GM10847 (cell line): Measurements from ENCODE around the gene CREB3L2.

Source experiments
- POLR2A ChIP-seq: IDR thresholded peaks from 2 replicates; pipeline ENCODE4 v1.6.1; 2011; ENCODE audit not compliant: insufficient read length; ENCODE audit errors: extremely low read depth

The CREB3L2 gene

GRCh38 chr7:137983323-137984008, 18.4 kb downstream of the CREB3L2 start:
- no peak for TF ChIP-seq POLR2A

DNA sequence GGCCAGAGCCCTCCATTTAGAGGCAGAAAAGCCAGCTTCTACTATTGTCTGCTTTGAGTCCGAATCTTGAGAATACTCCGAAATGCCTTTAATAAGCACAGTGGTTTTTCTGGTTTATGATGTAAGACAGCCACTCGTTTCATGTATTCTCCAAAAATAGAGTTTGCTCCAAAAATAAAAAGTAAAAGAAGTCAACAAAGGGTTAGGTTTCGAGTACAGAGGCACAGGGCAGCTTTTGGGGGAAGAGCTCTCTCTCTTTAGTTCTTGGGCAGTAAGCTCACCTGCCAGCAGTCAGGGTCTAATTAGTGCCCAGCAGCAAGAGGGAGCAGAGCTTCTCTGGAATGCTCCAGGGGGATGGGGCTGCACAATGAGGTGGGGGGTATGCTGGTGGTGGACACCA, 20.2 kb downstream of the CREB3L2 start:
- no peak for TF ChIP-seq POLR2A

- TF ChIP-seq POLR2A = no peak
Observed at GRCh38 chr7:137981175-137981574, 20.7 kb downstream of the CREB3L2 start.

DNA sequence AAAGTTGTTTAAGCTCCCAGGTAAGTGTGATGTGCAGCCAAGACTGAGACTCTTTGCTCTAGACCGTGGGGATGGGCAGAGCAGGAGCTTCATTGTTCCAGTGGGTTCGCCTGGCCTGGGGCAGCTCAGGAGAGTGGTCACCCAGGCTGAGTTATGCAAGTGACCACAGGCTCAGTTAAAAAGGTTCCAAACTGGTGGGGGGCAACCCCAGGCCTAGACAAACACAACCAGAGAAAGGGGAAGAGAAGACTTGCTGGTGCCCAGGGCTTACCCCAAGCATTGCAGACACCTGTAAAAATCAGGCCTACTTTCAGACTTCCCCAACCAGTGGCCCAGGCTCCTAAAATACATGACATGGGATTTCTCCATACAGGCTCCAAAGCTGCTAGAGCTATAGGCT, 21.6 kb downstream of the CREB3L2 start:
- TF ChIP-seq POLR2A = no peak

DNA sequence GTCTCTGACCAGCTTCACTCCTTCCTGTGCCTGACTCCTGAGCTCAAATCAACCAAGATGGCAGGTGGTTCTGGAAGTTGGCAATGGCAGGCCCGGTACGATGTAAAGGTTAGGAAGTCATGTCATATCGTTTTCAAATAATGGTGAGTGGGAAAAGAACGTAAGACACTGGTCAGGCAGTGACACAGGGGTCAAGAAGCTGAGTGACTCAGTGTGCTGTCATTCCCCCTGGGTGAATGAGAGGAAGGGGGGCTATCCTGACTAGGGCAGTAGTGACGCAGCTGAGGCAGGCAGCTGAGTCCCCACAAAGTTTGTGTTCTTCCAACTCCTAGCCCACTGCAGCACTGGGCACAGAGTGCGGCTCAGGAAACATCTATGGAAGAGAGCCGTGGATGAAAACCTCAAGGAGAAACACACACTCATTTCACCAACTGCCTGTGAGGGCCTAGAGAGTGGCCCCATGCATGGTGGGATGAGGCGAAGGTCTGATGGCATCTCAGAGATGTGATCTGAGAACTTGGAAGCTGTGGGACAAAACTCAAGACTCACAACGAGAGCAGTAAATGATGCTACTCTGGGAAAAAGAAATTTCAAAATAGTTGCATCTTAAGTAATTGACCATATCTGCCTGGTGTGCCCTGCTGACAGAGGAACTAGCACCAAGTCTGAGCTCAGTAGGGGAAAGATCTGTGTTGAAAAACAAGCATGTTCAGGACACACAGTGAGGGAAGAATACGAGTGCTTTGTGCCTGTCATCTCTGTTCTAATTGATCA, 23.2 kb downstream of the CREB3L2 start:
- no peak for TF ChIP-seq POLR2A

DNA sequence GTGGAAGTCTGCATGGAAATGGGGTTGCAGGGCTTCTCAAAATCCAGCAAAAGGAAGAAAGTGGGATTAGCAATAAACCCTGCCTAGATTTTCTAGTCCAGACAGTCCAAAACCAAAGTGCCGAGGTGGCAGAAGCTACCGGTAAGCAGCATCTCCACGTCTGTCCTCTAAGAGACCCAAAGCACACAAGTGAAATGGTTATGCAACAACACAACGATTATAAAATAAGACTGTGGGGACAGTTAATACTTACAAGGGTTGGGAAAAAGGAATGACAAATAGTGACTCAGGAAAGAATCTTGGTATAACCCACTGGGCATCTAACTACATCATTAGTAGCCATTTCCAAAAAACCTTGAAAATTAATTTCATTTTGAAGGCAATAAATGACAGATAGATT, 24.7 kb downstream of the CREB3L2 start:
- no peak for TF ChIP-seq POLR2A

DNA sequence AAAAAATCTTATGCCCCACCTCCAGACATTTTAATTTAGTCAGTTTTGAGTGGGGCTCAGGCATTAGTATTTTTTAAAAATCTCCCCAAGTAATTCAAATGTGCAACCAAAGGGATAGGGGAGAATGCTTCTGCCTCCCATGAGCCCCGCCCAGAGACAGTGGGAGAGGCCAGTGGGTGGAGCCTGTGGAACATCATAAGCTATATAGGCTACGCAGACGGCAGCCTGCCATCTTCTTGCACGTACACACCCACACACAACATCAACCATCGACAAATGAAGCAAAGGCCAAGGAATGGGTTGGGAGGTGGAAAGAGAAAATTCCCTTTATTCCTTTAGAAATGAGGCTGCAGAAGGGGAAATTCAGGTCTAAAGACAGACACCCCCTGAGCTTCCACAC, 25.2 kb downstream of the CREB3L2 start:
- TF ChIP-seq POLR2A = no peak

- no peak for TF ChIP-seq POLR2A
Observed at GRCh38 chr7:137976232-137976631, 25.7 kb downstream of the CREB3L2 start.

GRCh38 chr7:137975768-137976167, 26.1 kb downstream of the CREB3L2 start:
- no peak for TF ChIP-seq POLR2A

DNA sequence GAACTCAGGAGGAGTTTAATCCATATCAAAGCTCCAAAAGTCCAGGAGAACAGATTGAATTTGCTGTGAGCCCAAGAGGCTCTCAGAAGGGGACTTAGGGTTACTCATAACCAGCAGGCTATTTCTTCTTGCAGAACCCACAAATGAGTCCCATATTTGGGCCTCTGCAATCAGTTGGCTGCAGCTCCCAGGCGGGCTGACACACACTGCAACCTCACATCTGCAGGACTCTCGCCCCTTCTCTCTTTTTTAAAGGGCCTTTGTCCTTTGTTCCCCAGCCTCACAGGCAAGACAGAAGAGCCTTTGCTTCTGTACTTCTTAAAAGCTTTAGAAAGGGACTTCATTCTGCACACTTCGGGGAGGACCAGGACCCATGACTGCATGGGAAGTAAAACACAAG, 26.7 kb downstream of the CREB3L2 start:
- no peak for TF ChIP-seq POLR2A

DNA sequence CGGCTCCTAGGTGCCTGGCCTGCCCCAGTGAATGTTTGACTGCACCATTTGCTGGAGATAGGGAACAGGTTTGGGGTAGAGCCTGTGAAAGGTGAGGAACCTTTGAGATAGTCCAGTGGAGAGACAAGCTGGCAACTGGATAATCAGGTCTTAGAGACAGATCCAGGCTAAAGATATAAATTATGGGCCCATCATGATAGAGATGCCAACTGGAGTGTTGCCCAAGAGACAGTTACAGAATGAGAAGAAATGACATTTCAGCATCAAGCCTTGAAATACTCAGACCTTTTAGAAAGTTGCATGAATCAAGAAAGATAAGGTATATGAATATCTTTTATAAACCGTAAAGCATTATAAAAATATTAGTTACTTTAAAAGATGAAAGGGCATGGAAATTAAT, 27.1 kb downstream of the CREB3L2 start:
- no peak for TF ChIP-seq POLR2A

DNA sequence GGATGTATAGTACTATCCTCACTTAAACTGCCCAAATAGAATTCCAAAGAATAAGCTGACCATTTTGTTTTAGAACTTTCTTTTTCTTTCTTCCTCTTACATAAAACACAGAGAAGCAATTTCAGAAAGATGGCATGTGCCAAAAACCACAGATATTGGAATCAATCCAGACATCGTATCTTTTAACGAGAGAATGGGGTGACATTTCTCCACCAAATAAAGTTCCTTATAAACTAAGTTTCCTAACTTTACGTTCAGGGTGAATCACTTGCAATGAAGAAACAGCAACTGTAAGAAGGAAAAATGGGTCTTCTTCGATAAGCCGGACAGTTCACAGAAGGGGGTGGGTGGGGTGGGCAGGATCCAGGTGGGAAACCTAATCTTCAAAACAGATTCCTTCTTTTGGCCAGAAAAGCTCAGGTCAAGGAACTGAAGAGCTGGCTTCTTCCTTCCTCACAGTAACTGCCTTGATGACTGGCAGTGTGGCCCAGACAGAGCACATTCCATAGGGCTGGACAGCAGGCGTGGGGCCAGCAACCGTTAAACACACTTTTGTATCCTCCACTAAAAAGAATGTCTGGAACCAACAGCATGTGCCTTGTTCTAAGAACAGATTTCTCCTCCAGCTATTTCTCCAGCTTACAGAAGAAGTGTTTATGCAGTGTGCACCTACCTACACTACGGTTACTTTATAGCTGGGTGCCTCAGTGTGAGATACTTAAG, 31.5 kb downstream of the CREB3L2 start:
- TF ChIP-seq POLR2A = no peak

GRCh38 chr7:137969828-137970227, 32.1 kb downstream of the CREB3L2 start:
- no peak for TF ChIP-seq POLR2A

GRCh38 chr7:137968890-137969289, 33.0 kb downstream of the CREB3L2 start:
- TF ChIP-seq POLR2A = no peak

DNA sequence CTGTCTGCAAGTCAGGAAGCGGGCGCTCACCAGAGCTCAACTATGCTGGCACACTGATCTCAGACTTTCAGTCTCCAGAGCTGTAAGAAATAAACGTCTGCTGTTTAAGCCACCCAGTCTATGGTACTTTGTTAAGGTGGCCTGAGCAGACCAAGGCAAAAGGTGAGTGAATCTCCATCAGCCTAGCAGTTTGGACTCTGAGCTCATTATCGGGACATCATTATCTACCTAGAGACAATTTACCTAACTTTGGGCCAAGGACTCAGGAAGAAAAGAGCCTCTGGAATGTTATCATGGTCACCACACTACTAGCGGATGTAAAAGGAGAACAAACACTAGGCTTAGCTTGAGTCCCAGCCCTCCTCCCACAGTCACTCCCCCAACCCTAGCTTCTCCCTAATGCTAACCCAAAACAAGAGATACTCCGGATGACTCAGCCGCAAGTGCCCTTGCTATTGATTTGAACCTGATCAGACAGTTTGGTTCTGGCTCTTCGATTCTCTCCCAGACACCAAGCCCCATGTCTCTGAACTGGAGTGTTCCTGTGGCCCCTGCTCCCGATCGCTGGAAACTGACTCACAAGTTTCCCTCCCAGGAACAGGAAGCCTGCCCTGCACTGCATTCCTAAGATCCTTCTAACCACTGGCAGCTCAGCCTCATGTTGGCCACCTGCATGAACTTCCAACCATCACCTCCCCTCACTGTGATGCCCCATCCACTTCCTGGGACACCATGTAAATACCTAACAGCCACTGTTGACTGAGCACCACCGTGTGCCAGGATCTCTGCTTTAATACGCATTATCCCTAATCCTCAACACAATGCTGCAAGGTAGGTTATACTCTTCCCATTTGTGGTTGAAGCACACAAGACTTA, 34.5 kb downstream of the CREB3L2 start:
- no peak for TF ChIP-seq POLR2A

DNA sequence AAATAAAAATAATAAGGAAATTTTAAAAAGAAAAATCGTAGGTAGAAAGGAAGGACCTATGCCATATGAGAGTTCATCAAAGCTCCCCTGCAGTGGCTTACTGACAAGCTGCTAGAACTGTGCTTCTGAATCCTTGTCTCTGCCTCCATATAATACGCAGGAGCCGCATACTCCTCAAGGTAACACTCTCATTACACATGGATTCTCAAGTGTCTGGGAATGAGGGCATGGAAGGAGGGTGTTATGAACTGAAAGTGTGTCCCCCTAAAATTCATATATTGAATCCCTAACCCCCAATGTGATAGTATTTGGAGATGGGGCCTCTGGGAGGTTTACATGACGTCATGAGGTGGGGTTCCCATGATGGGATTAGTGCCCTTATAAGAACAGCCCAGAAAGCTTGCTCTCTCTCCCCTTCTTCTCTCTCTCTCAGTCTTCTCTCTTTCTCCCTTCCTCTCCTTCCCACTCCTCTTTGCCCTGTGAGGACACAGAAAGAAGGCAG, 35.2 kb downstream of the CREB3L2 start:
- no peak for TF ChIP-seq POLR2A
